Activated naive CD4-positive, alpha-beta T cell treated with anti-CD3 and anti-CD28 coated beads for 36 hours (primary cell): Measurements from ENCODE around the gene CCDC192. TPM values are rescaled to one million over a fixed set of nuclear protein-coding genes. Genes with fewer than 3 reads are reported as not detected.
"Not testable (repeated sequence)": the region's sequence is repeated elsewhere in the genome, so short reads cannot be mapped to it uniquely, and the experiment has no call there.

ENCODE experiments used
- CTCF ChIA-PET: fragments of 350-600 bp; sonication (Branson Sonifier 250); formaldehyde crosslinking; loops from one replicate; lab custom pipeline; 2021; ENCODE audit warnings: antibody characterized with exemption; lab: Charles Lee
- DNase-seq: peaks from one replicate; pipeline ENCODE4 v3.0.0-alpha.2; 2020
- H3K27ac Mint-ChIP-seq: one replicate; pipeline ENCODE4 v1.8.0; 2021; ENCODE audit warnings: mild to moderate bottlenecking, mixed read lengths
- H3K27me3 Mint-ChIP-seq: one replicate; pipeline ENCODE4 v1.8.0; 2021; ENCODE audit warnings: low read depth, mixed read lengths
- H3K36me3 Mint-ChIP-seq: one replicate; pipeline ENCODE4 v1.8.0; 2021; ENCODE audit warnings: low read depth, mixed read lengths
- H3K4me1 Mint-ChIP-seq: one replicate; pipeline ENCODE4 v1.8.0; 2021; ENCODE audit warnings: low read depth, mixed read lengths
- H3K4me3 Mint-ChIP-seq: one replicate; pipeline ENCODE4 v1.8.0; 2021; ENCODE audit warnings: mild to moderate bottlenecking, moderate library complexity, mixed read lengths
- H3K9me3 Mint-ChIP-seq: one replicate; pipeline ENCODE4 v1.8.0; 2021; ENCODE audit warnings: mixed read lengths
- intact Hi-C: fragments of 100-400 bp; cut with micrococcal nuclease; formaldehyde crosslinking; loops from one replicate; pipeline ENCODE4 v1.15.1; 2023
- total RNA-seq, 2 experiments: library from RNA; stranded (reverse); gene quantifications; one replicate each; pipeline ENCODE4 v1.2.3, GENCODE V29; 2021

Gene CCDC192
- total RNA-seq, 2 experiments from 2014 or later: not detected

DNA sequence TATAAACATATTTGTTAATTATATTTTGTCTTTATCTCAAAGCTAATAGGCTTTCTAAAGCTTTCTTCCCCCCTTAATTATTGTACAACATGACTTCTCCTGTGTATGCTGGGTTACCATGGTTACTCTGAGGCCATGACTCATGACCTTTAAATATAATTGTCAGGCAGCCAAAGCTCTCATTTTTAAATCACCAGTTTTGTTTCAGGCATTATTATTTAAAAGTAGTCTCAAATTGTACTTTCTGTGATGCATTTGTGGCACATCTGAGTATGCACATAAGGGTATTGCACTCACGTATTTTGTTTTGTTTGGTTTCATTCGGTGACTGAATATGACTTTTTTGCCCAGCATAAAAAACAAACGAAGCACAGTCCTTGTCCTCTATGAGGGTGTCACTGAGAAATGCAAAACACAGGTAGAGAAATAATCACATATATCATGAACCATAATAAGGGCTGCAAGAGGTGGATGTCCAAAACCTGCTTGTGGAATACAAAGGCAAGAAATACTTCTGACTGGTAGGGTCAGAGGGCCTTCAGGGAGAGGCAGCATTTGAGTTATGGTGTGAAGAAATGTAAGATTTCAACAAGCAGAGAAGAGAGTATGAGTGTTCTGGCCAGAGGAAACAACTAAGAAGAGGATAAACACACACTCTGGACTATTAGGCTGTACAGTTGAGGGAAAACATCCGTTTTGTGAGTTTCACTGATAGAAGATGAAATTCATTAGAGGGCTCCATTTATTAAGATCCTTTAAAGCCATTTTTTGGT, 2.1 kb downstream of the CCDC192 start:
- CTCF ChIA-PET: no interaction called here
- Mint-ChIP-seq H3K9me3 (no peaks in the 10 kb centered on the region), H3K4me3 (no peak overlapping the region), H3K4me1 (no peaks in the 10 kb centered on the region), H3K36me3 (no peaks in the 10 kb centered on the region), H3K27me3 (peaks cover 6% of the 10 kb centered on the region), H3K27ac (no peak overlapping the region)
- intact Hi-C loops: no loop called here
- DNase-seq: no peak

DNA sequence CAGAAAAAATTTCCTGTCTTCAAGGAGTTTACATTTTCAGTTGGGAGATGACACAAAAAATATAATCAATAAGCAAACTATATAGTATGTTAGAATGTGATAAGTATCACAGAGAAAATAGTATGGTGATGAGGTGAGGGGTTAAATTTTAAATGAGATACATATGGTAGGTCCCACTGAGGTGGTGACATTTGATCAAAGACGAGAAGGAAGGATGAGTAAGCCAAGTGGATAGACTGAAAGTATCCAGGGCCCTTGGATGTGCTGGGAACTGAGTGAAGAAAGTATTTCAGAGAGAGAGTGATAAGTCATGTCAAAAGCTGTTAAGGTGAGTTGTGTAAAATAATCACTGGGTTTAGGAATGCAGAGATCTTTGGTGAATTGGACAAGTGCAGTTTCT, 3.5 kb downstream of the CCDC192 start:
- CTCF ChIA-PET: no interaction called here
- Mint-ChIP-seq H3K4me1 (no peaks in the 10 kb centered on the region), H3K27ac (no peak overlapping the region), H3K4me3 (no peak overlapping the region), H3K27me3 (peaks cover 6% of the 10 kb centered on the region), H3K9me3 (no peaks in the 10 kb centered on the region), H3K36me3 (no peaks in the 10 kb centered on the region)
- intact Hi-C loops: no loop called here
- no peak for DNase-seq

DNA sequence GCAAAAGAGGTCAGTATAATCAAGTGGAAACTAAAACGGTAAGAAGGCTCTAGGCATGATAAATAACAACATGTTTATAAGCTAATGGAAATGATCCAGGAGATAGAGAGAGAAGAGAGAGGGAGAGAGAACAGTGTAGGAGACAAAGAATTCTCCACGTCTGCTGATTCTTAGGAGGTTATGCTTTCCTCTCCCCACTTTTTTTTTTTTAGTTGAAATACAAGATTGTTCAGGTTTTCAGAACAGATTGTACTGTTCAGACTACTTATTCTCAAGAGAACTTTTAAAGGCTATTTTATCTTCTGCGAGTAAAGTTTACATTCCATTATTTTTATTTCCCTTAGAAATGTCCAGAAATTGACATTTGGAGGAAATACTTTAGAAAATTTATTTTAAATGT, 4.0 kb downstream of the CCDC192 start:
- CTCF ChIA-PET: no interaction called here
- intact Hi-C loops: no loop called here

DNA sequence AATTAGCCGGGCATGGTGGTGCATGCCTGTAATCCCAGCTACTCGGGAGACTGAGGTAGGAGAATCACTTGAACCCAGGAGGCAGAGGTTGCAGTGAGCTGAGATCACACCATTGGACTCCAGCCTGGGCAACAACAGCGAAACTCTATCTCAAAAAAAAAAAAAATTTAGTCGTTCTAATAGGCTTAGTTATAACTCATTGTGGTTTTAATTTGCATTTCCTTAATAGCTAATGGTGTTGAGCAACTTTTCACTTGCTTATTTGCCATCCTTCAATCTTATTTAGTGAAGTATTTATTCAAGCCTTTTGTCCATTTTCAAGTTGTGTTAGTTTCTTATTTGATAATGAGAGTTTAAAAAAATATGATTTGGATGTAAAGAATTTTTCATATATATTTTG, 9.9 kb downstream of the CCDC192 start:
- H3K4me1 Mint-ChIP-seq, H3K27me3 Mint-ChIP-seq, H3K9me3 Mint-ChIP-seq, CTCF ChIA-PET, intact Hi-C loops, H3K4me3 Mint-ChIP-seq, H3K36me3 Mint-ChIP-seq, DNase-seq, H3K27ac Mint-ChIP-seq: not testable (repeated sequence)

More for the DNA sequence above, 4.0 kb downstream of the CCDC192 start:
- Mint-ChIP-seq H3K27ac (no peak overlapping the region), H3K27me3 (peaks cover 6% of the 10 kb centered on the region), H3K4me1 (no peaks in the 10 kb centered on the region), H3K36me3 (no peaks in the 10 kb centered on the region), H3K9me3 (no peaks in the 10 kb centered on the region), H3K4me3 (no peak overlapping the region)
- no peak for DNase-seq

DNA sequence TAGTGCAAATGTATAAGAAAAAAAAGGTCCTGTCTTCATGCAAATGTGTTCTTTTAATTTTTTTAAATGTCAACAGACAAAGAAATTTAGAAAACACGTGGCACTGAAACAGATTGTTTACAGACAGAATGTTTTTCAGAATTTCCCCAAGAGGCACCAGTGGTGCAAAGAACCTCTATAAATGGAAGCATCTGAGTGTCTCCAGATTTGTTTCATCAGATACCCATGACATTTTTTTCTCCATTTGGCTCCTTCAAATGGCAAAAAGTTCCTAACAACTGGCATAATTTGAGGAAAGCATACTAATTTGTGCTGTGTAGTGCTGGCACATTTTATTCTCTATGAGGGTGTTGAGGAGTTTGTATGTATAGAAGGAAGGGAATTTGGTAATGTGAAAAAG, 15.0 kb downstream of the CCDC192 start:
- no peaks in the 10 kb centered on the region for H3K36me3 Mint-ChIP-seq
- intact Hi-C loops: no loop called here
- H3K27me3 Mint-ChIP-seq: peaks cover 11% of the 10 kb centered on the region
- no peak overlapping the region for H3K4me3 Mint-ChIP-seq
- no peak for DNase-seq
- peaks cover 15% of the 10 kb centered on the region for H3K9me3 Mint-ChIP-seq
- CTCF ChIA-PET: no interaction called here
- H3K27ac Mint-ChIP-seq: no peak overlapping the region
- H3K4me1 Mint-ChIP-seq: no peaks in the 10 kb centered on the region

DNA sequence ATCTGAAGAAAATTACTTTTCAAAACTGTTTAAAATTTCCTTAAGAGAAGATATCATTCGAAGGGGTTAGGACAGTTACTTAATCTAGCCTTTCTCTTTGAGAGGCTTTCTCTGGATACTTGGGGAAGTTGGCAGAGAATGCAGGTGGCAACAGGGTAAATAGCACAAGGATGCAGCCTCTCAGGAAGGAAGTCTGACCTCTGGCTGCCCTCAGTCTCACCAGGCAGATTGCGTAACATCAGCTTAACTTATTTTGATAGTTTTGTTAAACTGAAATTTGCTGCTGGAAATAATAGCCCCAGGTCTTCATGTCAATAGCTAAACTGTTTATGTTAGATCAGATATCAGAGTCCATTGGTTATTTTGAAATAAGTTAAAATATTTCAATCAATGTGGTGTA, 20.4 kb downstream of the CCDC192 start:
- peaks cover 15% of the 10 kb centered on the region for H3K9me3 Mint-ChIP-seq
- H3K36me3 Mint-ChIP-seq: no peaks in the 10 kb centered on the region
- no peaks in the 10 kb centered on the region for H3K4me1 Mint-ChIP-seq
- H3K27me3 Mint-ChIP-seq: peaks cover 12% of the 10 kb centered on the region
- H3K4me3 Mint-ChIP-seq: no peak overlapping the region
- CTCF ChIA-PET: no interaction called here
- no peak overlapping the region for H3K27ac Mint-ChIP-seq
- DNase-seq: no peak
- intact Hi-C loops: no loop called here

DNA sequence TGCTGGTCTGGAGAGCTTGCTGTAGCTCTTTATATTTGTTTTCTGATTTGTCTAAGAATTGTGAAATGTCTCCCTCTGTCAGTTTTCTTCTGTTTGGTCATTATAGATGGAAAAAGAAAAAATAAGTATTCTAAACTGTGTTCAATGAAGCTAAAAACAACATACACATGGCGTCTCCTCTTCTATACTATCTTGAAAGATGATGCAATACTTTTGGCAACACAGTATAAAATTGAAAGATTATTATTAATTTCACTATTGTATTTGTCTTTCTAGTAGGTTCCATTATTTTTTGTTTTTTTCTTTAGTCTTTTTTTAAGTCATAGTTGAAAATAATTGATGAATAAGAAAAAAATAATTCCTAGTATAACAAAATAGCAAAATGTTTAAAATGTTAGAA, 22.5 kb downstream of the CCDC192 start:
- H3K4me1 Mint-ChIP-seq: no peaks in the 10 kb centered on the region
- no peaks in the 10 kb centered on the region for H3K36me3 Mint-ChIP-seq
- H3K4me3 Mint-ChIP-seq: no peak overlapping the region
- CTCF ChIA-PET: no interaction called here
- H3K9me3 Mint-ChIP-seq: peaks cover 10% of the 10 kb centered on the region
- no peak overlapping the region for H3K27ac Mint-ChIP-seq
- intact Hi-C loops: no loop called here
- DNase-seq: no peak
- peaks cover 9% of the 10 kb centered on the region for H3K27me3 Mint-ChIP-seq

DNA sequence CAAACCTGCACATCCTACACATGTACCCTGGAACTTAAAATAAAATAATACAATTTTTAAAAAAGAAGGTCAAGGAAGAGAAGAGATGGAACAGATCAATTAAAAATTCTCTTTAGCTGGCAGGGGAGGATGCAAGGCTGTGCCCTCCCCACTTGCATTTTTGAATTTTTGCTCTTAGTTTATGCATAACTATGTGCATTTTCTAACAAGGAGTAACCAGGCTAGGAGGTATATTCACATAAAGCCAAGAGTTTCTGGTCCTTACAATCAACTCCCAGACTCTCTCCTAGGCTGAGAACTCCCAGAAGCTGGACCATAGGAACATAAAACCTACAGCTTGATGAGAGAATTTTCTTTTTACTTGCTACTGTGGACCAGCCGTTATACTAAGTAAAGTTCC, 29.8 kb downstream of the CCDC192 start:
- H3K4me1 Mint-ChIP-seq: no peaks in the 10 kb centered on the region
- H3K27me3 Mint-ChIP-seq: no peaks in the 10 kb centered on the region
- intact Hi-C loops: no loop called here
- no peaks in the 10 kb centered on the region for H3K36me3 Mint-ChIP-seq
- H3K27ac Mint-ChIP-seq: no peak overlapping the region
- CTCF ChIA-PET: no interaction called here
- no peak overlapping the region for H3K4me3 Mint-ChIP-seq
- no peaks in the 10 kb centered on the region for H3K9me3 Mint-ChIP-seq
- no peak for DNase-seq

DNA sequence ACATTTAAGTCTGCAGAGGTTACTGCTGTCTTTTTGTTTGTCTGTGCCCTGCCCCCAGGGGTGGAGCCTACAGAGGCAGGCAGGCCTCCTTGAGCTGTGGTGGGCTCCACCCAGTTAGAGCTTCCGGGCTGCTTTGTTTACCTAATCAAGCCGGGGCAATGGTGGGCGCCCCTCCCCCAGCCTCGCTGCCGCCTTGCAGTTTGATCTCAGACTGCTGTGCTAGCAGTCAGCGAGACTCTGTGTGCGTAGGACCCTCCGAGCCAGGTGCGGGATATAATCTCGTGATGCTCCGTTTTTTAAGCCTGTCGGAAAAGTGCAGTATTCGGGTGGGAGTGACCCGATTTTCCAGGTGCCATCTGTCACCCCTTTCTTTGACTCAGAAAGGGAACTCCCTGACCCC, 36.2 kb downstream of the CCDC192 start:
- CTCF ChIA-PET, intact Hi-C loops, H3K27ac Mint-ChIP-seq, H3K4me1 Mint-ChIP-seq, H3K4me3 Mint-ChIP-seq, H3K9me3 Mint-ChIP-seq, H3K36me3 Mint-ChIP-seq, DNase-seq, H3K27me3 Mint-ChIP-seq: not testable (repeated sequence)

DNA sequence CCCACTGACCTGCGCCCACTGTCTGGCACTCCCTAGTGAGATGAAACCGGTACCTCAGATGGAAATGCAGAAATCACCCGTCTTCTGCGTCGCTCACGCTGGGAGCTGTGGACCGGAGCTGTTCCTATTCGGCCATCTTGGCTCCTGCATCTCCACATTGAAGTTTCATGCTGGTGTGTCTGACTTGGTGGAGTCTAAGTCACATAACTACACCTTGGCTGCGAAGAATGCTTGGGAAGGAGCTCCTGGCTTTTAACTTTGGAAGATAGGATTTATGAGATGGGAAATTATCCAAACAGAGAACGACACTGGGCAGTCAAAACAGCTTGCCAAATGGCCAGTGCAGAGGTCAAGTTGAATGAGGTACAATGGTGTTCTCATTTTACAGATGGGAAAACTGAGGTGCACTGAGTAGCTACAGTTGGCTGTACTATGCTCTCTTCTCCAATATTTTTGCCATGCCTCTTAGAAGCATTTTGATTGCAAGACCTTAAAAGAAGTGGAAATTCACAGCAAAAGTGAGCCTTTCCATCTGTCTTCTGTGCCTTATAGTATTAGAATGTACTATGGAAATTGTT, 36.7 kb downstream of the CCDC192 start:
- Mint-ChIP-seq H3K27me3 (peaks cover 7% of the 10 kb centered on the region), H3K4me3 (no peak overlapping the region), H3K9me3 (no peaks in the 10 kb centered on the region), H3K4me1 (no peaks in the 10 kb centered on the region), H3K27ac (no peak overlapping the region), H3K36me3 (no peaks in the 10 kb centered on the region)
- DNase-seq: no peak
- CTCF ChIA-PET: no interaction called here
- intact Hi-C loops: no loop called here

DNA sequence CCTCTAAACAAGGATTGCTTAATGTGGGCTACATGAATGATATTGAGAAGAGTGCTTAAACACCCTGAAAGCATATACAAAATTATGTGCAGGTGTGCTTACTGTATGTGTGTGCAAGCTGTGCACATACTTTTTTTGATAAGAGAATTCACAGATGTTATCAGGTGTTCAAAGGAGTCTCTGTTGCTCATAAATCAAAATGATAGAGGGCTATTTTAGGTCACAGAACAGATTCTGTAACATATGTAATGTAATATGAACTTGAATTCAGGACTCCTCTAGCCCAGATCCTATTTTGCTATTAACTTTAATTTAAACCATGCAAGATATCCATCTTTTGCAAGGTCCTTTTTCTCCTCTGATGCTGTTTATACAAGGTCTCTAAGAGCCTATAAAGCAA, 38.2 kb downstream of the CCDC192 start:
- CTCF ChIA-PET: no interaction called here
- Mint-ChIP-seq H3K9me3 (no peaks in the 10 kb centered on the region), H3K36me3 (no peaks in the 10 kb centered on the region), H3K27me3 (peaks cover 7% of the 10 kb centered on the region), H3K4me3 (no peak overlapping the region), H3K4me1 (no peaks in the 10 kb centered on the region), H3K27ac (no peak overlapping the region)
- DNase-seq: no peak
- intact Hi-C loops: no loop called here

DNA sequence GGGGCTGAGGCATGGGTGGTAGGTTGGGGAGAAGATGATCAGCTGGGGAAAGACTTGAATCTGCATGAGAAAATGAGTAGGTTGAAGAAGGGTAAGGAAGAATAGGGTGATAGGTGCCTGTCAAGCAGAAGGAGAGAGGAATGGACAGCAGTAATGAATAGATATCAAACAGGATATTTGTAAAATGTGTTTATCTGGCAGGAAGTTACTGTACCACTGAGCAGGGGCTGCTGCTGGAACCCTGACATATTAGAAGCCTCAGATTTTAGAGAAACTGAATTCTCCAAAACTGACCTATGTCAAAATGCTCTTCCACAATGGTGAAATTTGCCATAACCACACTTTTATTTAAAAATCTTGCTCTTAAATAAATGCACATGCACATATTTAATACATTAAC, 41.0 kb downstream of the CCDC192 start:
- no peaks in the 10 kb centered on the region for H3K9me3 Mint-ChIP-seq
- intact Hi-C loops: no loop called here
- CTCF ChIA-PET: no interaction called here
- no peaks in the 10 kb centered on the region for H3K4me1 Mint-ChIP-seq
- no peak overlapping the region for H3K27ac Mint-ChIP-seq
- no peak overlapping the region for H3K4me3 Mint-ChIP-seq
- DNase-seq: no peak
- H3K27me3 Mint-ChIP-seq: peaks cover 7% of the 10 kb centered on the region
- H3K36me3 Mint-ChIP-seq: no peaks in the 10 kb centered on the region

DNA sequence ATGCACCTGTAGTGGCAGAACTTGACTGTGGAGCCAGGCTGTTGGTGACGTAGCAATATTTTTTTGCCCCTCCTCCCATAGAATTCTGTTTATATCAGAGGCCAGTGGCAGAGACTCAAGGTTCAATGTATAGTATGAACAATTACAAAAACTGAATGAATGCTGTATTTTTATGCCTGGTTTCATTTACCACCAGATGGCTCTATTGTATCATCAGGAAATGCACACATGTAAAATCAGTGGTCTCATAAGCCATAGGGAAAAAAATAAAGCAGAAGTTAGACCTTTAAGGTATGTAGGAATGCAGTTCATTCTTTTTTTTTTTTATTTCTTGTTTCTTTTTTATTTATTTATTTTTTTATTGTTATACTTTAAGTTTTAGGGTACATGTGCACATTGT, 43.6 kb downstream of the CCDC192 start:
- DNase-seq: no peak
- H3K27ac Mint-ChIP-seq: no peak overlapping the region
- no peaks in the 10 kb centered on the region for H3K36me3 Mint-ChIP-seq
- H3K9me3 Mint-ChIP-seq: no peaks in the 10 kb centered on the region
- intact Hi-C loops: loop anchor here (1.0 to 5.0 kb wide), 3 partner anchors 455 to 1101 kb away; no protein-coding TSS in a partner anchor
- H3K4me1 Mint-ChIP-seq: no peaks in the 10 kb centered on the region
- H3K27me3 Mint-ChIP-seq: peaks cover 7% of the 10 kb centered on the region
- H3K4me3 Mint-ChIP-seq: no peak overlapping the region
- CTCF ChIA-PET: no interaction called here
